ENCODE measurements around the gene ZNF789. TPM values are rescaled to one million over a fixed set of nuclear protein-coding genes. Genes with fewer than 3 reads are reported as not detected.

ZNF789 gene
- total RNA-seq, 1 experiment from 2014 or later = 15.0 TPM

- Mint-ChIP-seq H3K36me3 (ENCODE audit: insufficient read depth, unreplicated experiment) (peaks cover 68% of the 10 kb centered on the region), H3K4me1 (ENCODE audit: insufficient read depth, unreplicated experiment) (peaks cover 12% of the 10 kb centered on the region), H3K4me3 (ENCODE audit: unreplicated experiment) (no peak overlapping the region), H3K27ac (ENCODE audit: low read depth, unreplicated experiment) (no peak overlapping the region), H3K9me3 (ENCODE audit: unreplicated experiment) (no peaks in the 10 kb centered on the region), H3K27me3 (ENCODE audit: insufficient read depth, unreplicated experiment) (no peaks in the 10 kb centered on the region)
- ChIA-PET CTCF (no interaction called here), POLR2A (interaction anchor here (0.7 to 3.0 kb wide), 2 partner anchors 8 to 273 kb away, joined by 3 to 18 read pairs; partner anchors contain the start of gene ATP5MF)
- DNase-seq (ENCODE audit: unreplicated experiment) = no peak
- no peak for TF ChIP-seq CTCF (IDR thresholded peaks at IDR 0.05; ENCODE audit: unreplicated experiment)
- intact Hi-C loops (cut with micrococcal nuclease) = no loop called here
- BruUV-seq (replicated peaks) = no TSS peak
Observed at GRCh38 chr7:99457650-99458493, 14.8 kb upstream of the ZNF789 start.

- no peak for TF ChIP-seq CTCF (IDR thresholded peaks at IDR 0.05; ENCODE audit: unreplicated experiment)
- H3K9me3 Mint-ChIP-seq (ENCODE audit: unreplicated experiment) = no peaks in the 10 kb centered on the region
- peaks cover 69% of the 10 kb centered on the region for H3K36me3 Mint-ChIP-seq (ENCODE audit: insufficient read depth, unreplicated experiment)
- intact Hi-C loops (cut with micrococcal nuclease) = no loop called here
- DNase-seq (ENCODE audit: unreplicated experiment) = peak; percentile 36
- no peaks in the 10 kb centered on the region for H3K27me3 Mint-ChIP-seq (ENCODE audit: insufficient read depth, unreplicated experiment)
- ChIA-PET CTCF (interaction anchor here (0.5 to 1.4 kb wide), 4 partner anchors 15 to 662 kb away, joined by 3 to 6 read pairs (median 3); partner anchors contain the start of genes CPSF4 and PTCD1), POLR2A (interaction anchor here (0.7 kb wide), 1 partner anchor 78 kb away, joined by 3 read pairs; no protein-coding TSS in a partner anchor)
- no TSS peak for BruUV-seq (replicated peaks)
- H3K4me1 Mint-ChIP-seq (ENCODE audit: insufficient read depth, unreplicated experiment) = peaks cover 17% of the 10 kb centered on the region
- H3K27ac Mint-ChIP-seq (ENCODE audit: low read depth, unreplicated experiment) = peak overlapping the region; percentile 19
- no peak overlapping the region for H3K4me3 Mint-ChIP-seq (ENCODE audit: unreplicated experiment)
Observed at GRCh38 chr7:99459087-99459486, 13.6 kb upstream of the ZNF789 start.

- no peak overlapping the region for H3K4me3 Mint-ChIP-seq (ENCODE audit: unreplicated experiment)
- H3K4me1 Mint-ChIP-seq (ENCODE audit: insufficient read depth, unreplicated experiment) = peaks cover 13% of the 10 kb centered on the region
- no peaks in the 10 kb centered on the region for H3K27me3 Mint-ChIP-seq (ENCODE audit: insufficient read depth, unreplicated experiment)
- CTCF ChIA-PET = interaction anchor here (0.6 to 0.9 kb wide), 2 partner anchors 14 to 495 kb away, joined by 3 read pairs; no protein-coding TSS in a partner anchor
- H3K36me3 Mint-ChIP-seq (ENCODE audit: insufficient read depth, unreplicated experiment) = peaks cover 70% of the 10 kb centered on the region
- no peak for TF ChIP-seq CTCF (IDR thresholded peaks at IDR 0.05; ENCODE audit: unreplicated experiment)
- no peaks in the 10 kb centered on the region for H3K9me3 Mint-ChIP-seq (ENCODE audit: unreplicated experiment)
- POLR2A ChIA-PET = no interaction called here
- BruUV-seq (replicated peaks) = no TSS peak
- DNase-seq (ENCODE audit: unreplicated experiment) = no peak
- no peak overlapping the region for H3K27ac Mint-ChIP-seq (ENCODE audit: low read depth, unreplicated experiment)
- intact Hi-C loops (cut with micrococcal nuclease) = no loop called here
Observed at GRCh38 chr7:99460651-99461050, 12.0 kb upstream of the ZNF789 start.

GRCh38 chr7:99461221-99461620 lies 11.5 kb upstream of the ZNF789 start:
- H3K27me3 Mint-ChIP-seq (ENCODE audit: insufficient read depth, unreplicated experiment) = no peaks in the 10 kb centered on the region
- BruUV-seq (replicated peaks) = no TSS peak
- ChIA-PET POLR2A (no interaction called here), CTCF (interaction anchor here (0.6 kb wide), 1 partner anchor 494 kb away, joined by 3 read pairs; no protein-coding TSS in a partner anchor)
- intact Hi-C loops (cut with micrococcal nuclease) = no loop called here
- peaks cover 17% of the 10 kb centered on the region for H3K4me1 Mint-ChIP-seq (ENCODE audit: insufficient read depth, unreplicated experiment)
- no peak for TF ChIP-seq CTCF (IDR thresholded peaks at IDR 0.05; ENCODE audit: unreplicated experiment)
- H3K27ac Mint-ChIP-seq (ENCODE audit: low read depth, unreplicated experiment) = no peak overlapping the region
- H3K36me3 Mint-ChIP-seq (ENCODE audit: insufficient read depth, unreplicated experiment) = peaks cover 74% of the 10 kb centered on the region
- H3K9me3 Mint-ChIP-seq (ENCODE audit: unreplicated experiment) = no peaks in the 10 kb centered on the region
- no peak overlapping the region for H3K4me3 Mint-ChIP-seq (ENCODE audit: unreplicated experiment)
- DNase-seq (ENCODE audit: unreplicated experiment) = no peak
